ENCODE data around the gene FPR3. TPM values are rescaled to one million over a fixed set of nuclear protein-coding genes. Genes with fewer than 3 reads are reported as not detected.
"Not testable (repeated sequence)": the region's sequence is repeated elsewhere in the genome, so short reads cannot be mapped to it uniquely, and the experiment has no call there.

Gene FPR3
- total RNA-seq, 2 donors from 2014 or later = 2.0 to 7.5 TPM

- no peak for ATAC-seq
- intact Hi-C loops (cut with DNase I, micrococcal nuclease) = no loop called here
- no peak for DNase-seq
Observed at GRCh38 chr19:51802775-51803174, 7.8 kb downstream of the FPR3 start.

- ATAC-seq (no peak), DNase-seq (no peak)
- intact Hi-C loops (cut with DNase I, micrococcal nuclease) = no loop called here
Observed at GRCh38 chr19:51803519-51803918, 8.6 kb downstream of the FPR3 start.

DNA sequence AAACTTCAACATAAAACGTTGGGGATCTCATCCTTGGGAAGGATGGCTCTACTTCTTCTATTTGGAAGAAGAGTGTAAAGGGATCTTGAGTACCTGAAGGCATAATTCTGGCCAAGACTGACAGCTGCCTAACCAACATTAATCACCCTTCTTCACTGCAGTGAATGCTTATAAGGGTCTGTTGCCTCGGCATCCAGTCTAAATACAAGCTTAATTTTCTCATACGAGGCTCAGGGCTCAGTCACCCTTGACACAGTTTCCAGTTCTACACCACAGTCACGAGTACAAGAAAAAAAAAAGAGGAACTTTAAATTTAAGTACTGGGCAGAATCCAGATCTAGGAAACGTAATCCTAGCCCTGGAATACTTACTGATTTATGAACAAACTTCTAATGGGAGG is 9.0 kb downstream of the FPR3 start:
- DNase-seq (no peak), ATAC-seq (no peak)
- intact Hi-C loops (cut with DNase I, micrococcal nuclease) = no loop called here

- intact Hi-C loops (cut with DNase I, micrococcal nuclease) = not testable (repeated sequence)
Observed at GRCh38 chr19:51804789-51805188, 9.8 kb downstream of the FPR3 start.

GRCh38 chr19:51805396-51805795 is 10.4 kb downstream of the FPR3 start:
- ATAC-seq; DNase-seq; intact Hi-C loops (cut with DNase I, micrococcal nuclease): not testable (repeated sequence)

More at GRCh38 chr19:51804789-51805188, 9.8 kb downstream of the FPR3 start:
- not testable (repeated sequence) for ATAC-seq, DNase-seq

GRCh38 chr19:51806571-51806970 is 11.6 kb downstream of the FPR3 start:
- DNase-seq; intact Hi-C loops (cut with DNase I, micrococcal nuclease); ATAC-seq: not testable (repeated sequence)

GRCh38 chr19:51807111-51807701 is 12.2 kb downstream of the FPR3 start:
- ATAC-seq = no peak

DNA sequence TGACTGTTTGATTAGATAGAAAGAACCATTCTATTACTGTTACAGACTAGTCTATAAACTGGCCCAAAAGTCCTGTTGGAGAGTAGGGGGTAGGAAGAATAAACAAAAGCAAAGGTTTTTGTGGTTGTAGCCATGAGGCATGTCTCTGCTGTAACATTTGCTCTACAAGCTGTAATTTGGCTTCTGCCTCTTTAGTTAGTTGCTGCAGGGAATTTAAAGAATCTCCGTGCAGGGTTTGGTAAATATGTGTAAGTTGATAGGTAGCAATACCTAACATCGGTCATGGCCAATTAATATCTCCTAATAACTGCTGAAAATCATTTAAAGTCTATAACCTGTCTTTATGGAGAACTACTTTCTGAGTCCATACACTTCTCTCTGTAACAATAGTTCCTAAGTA is 13.0 kb downstream of the FPR3 start:
- no peak for ATAC-seq
- DNase-seq = no peak
- intact Hi-C loops (cut with DNase I, micrococcal nuclease) = no loop called here

More at GRCh38 chr19:51807111-51807701, 12.2 kb downstream of the FPR3 start:
- DNase-seq = peak; percentile 16 to 43
- intact Hi-C loops (cut with DNase I, micrococcal nuclease) = no loop called here

GRCh38 chr19:51808333-51808986 is 13.5 kb downstream of the FPR3 start:
- intact Hi-C loops (cut with DNase I, micrococcal nuclease) = no loop called here
- ATAC-seq = no peak
- no peak for DNase-seq

- no peak for ATAC-seq
- intact Hi-C loops (cut with DNase I, micrococcal nuclease) = no loop called here
- no peak for DNase-seq
Observed at GRCh38 chr19:51809787-51810186, 14.8 kb downstream of the FPR3 start.

GRCh38 chr19:51810223-51810622 is 15.3 kb downstream of the FPR3 start:
- DNase-seq = no peak
- ATAC-seq = no peak
- intact Hi-C loops (cut with DNase I, micrococcal nuclease) = no loop called here

GRCh38 chr19:51811344-51811743 is 16.4 kb downstream of the FPR3 start:
- ATAC-seq = no peak
- no peak for DNase-seq

DNA sequence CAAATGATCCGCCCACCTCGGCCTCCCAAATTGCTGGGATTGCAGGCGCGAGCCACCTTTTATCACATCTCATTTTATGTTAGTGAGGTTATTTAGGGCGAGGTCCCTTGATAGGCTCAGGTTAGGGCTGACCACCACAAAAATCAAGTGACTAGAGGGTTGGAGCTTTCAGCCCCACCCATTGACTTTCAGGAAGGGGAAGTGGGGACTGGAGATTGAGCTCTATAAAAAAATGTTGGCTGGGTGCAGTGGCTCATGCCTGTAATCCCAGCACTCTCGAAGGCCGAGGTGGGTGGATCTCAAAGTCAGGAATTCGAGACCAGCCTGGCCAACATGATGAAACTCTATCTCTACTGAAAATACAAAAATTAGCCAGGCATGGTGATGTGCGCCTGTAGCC is 20.1 kb downstream of the FPR3 start:
- intact Hi-C loops (cut with DNase I, micrococcal nuclease) = no loop called here
- DNase-seq (no peak), ATAC-seq (no peak)

More at GRCh38 chr19:51811344-51811743, 16.4 kb downstream of the FPR3 start:
- intact Hi-C loops (cut with DNase I, micrococcal nuclease) = no loop called here

DNA sequence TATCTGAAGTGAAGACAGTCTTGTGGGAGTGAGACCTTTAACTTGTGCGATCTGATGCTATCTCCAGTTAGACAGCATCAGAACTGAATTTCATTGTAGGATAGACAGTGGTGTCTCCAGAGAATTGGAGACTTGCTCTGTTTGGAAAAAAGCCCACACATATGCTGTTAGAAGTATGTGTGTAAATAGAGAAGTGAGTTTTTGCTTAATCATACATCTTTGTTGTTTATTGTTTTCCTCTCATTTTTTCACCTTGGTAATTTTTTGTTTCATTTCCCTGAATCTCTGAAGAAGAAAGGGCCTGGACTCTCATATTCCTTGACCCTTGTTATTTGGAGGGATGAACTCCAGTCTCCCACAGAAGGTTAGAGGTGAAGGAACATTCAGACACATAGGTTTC is 21.8 kb downstream of the FPR3 start:
- DNase-seq = no peak
- intact Hi-C loops (cut with DNase I, micrococcal nuclease) = no loop called here
- ATAC-seq = no peak

DNA sequence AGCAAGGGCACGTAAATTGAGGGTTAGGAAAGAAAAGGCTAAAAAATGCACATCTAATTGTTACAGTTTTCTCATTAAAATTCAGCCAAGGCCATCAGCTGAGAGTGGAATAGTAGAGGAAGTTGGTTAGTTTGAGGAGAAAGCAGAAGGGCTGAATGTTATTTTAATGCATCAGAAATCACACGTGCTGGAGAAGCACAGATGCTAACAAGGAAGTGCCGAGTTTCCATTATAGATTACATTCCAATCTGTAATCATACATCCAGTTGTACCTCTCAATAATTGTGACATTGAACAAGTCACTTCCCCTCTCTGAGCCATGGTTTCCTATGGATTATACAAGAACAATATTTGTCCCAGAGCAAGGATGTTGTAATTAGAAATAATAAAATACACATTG is 25.1 kb downstream of the FPR3 start:
- ATAC-seq (no peak), DNase-seq (no peak)
- intact Hi-C loops (cut with DNase I, micrococcal nuclease) = no loop called here

DNA sequence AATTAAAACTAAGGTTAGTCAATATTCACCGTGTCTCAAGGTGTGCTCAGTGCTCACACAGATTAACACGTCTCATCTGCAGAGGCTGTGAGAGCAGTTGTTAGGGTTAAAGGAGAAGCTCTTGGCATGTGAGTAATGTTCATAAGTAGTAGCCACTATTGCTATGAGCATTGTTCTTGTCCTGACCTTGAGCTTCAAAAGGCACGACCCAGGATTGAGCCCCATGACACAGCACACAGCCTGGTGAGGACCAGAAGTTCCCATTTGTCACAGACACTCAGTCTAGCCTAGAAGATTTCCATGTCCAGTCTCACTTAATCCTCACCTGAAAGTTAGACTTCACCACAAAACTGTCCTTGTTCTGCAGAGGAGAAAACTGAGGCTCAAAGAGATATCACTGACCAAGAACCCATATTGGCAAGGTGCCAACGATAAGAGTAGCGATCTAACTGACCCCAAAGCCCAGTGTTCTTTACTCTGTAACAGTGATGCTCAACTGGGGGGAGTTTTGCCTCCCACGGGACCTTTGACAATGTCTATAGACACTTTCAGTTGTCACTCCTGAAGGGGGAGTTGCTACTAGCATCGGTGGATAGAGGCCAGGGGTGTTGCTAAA is 26.0 kb downstream of the FPR3 start:
- intact Hi-C loops (cut with DNase I, micrococcal nuclease) = no loop called here
- no peak for ATAC-seq
- no peak for DNase-seq

- ATAC-seq (no peak), DNase-seq (no peak)
- intact Hi-C loops (cut with DNase I, micrococcal nuclease) = no loop called here
Observed at GRCh38 chr19:51821456-51821855, 26.5 kb downstream of the FPR3 start.

GRCh38 chr19:51821921-51822320 is 27.0 kb downstream of the FPR3 start:
- intact Hi-C loops (cut with DNase I, micrococcal nuclease) = no loop called here
- no peak for ATAC-seq

GRCh38 chr19:51822325-51822724 is 27.4 kb downstream of the FPR3 start:
- ATAC-seq (no peak), DNase-seq (no peak)
- intact Hi-C loops (cut with DNase I, micrococcal nuclease) = no loop called here

More at GRCh38 chr19:51821921-51822320, 27.0 kb downstream of the FPR3 start:
- no peak for DNase-seq

- DNase-seq (no peak), ATAC-seq (no peak)
- intact Hi-C loops (cut with DNase I, micrococcal nuclease) = no loop called here
Observed at GRCh38 chr19:51822946-51823345, 28.0 kb downstream of the FPR3 start.
